Kidney (tissue), 14 donors: ENCODE measurements around the gene BRD7. TPM values are rescaled to one million over a fixed set of nuclear protein-coding genes. Genes with fewer than 3 reads are reported as not detected.
"Not testable (repeated sequence)": the region's sequence is repeated elsewhere in the genome, so short reads cannot be mapped to it uniquely, and the experiment has no call there.

Experiments
- DNase-seq, 5 donors: peaks; one replicate each; pipeline ENCODE4 v3.0.0-alpha.2; 2013 to 2020
- FAIRE-seq: peaks from 2 replicates; lab custom pipeline; 2012; peaks lifted over from hg19 to GRCh38; lab: Jason Lieb, UNC
- H3K27ac ChIP-seq, 2 donors: one replicate each; pipeline ENCODE4 v1.7.0; 2013; ENCODE audit warnings: low read depth in 2 of 2, low read length in 2 of 2, inconsistent platforms in 1 of 2
- H3K27me3 ChIP-seq: one replicate; pipeline ENCODE4 v1.7.1; 2013; ENCODE audit warnings: low read length, inconsistent platforms; ENCODE audit not compliant: control insufficient read depth, insufficient read depth
- H3K36me3 ChIP-seq, 3 donors: one replicate each; pipeline versions ENCODE4 v1.7.0 to v1.7.1; 2013; ENCODE audit warnings: low read length in 3 of 3, control low read depth in 1 of 3, inconsistent platforms in 1 of 3; ENCODE audit not compliant: insufficient read depth in 3 of 3, control insufficient read depth in 2 of 3
- H3K4me1 ChIP-seq, 3 donors: one replicate each; pipeline versions ENCODE4 v1.7.0 to v1.7.1; 2013; ENCODE audit warnings: low read length in 3 of 3, inconsistent platforms in 1 of 3, low read depth in 1 of 3; ENCODE audit not compliant: control insufficient read depth in 2 of 3, insufficient read depth in 2 of 3
- H3K4me3 ChIP-seq, 3 donors: one replicate each; pipeline versions ENCODE4 v1.7.0 to v1.8.1; 2013; ENCODE audit warnings: low read length in 3 of 3, control low read depth in 1 of 3, inconsistent platforms in 1 of 3
- H3K9ac ChIP-seq, 3 donors: one replicate each; pipeline versions ENCODE4 v1.7.0 to v1.7.1; 2013; ENCODE audit warnings: low read length in 3 of 3, control low read depth in 1 of 3, inconsistent platforms in 1 of 3
- H3K9me3 ChIP-seq, 3 donors: one replicate each; pipeline versions ENCODE4 v1.7.0 to v1.7.1; 2013; ENCODE audit warnings: low read length in 3 of 3, control low read depth in 1 of 3, inconsistent platforms in 1 of 3; ENCODE audit not compliant: control insufficient read depth in 2 of 3, insufficient read depth in 1 of 3
- intact Hi-C: fragments of 100-400 bp; cut with DNase I; formaldehyde crosslinking; loops from one replicate; pipeline ENCODE4 v1.11.1; 2022
- polyA plus RNA-seq: library from polyadenylated mRNA; stranded (reverse); fragments of 350-450 nt; fragmentation: Illumina TruSeq; extraction: RNeasy Lipid Tissue Mini Kit (QIAGEN cat#74804); gene quantifications from one replicate; pipeline ENCODE4 v1.2.3, GENCODE V29; 2014; ENCODE audit warnings: low read depth, low replicate concordance; ENCODE audit not compliant: insufficient read depth
- total RNA-seq: library from RNA; stranded (reverse); fragmentation: NEBNext Ultra II Directional; extraction: Animal tissue kit (Norgen Biotek cat#: 25700); gene quantifications from one replicate; pipeline ENCODE4 v1.2.1, GENCODE V29; 2021
- TF ChIP-seq, protein P1 (sequence below): IDR thresholded peaks from 3 replicates; pipeline ENCODE4 v1.5.1; 2012; ENCODE audit warnings: mild to moderate bottlenecking, moderate library complexity, borderline replicate concordance; ENCODE audit not compliant: insufficient read depth; ENCODE audit errors: extremely low read depth
- donor health status: control.
- donor health status: control.
- donor health status: control.
- donor health status: control.
- donor health status: control.
- donor health status: DM: yes; HTN: yes; CAD: no.
- donor health status: Normal renal cell carcinoma (clear cell type).

The BRD7 gene
- total and polyA plus RNA-seq, 2 donors from 2014 or later: 44.1 to 68.0 TPM

- Histone ChIP-seq H3K9ac (no peak overlapping the region), H3K27me3 (no peaks in the 10 kb centered on the region), H3K9me3 (no peaks in the 10 kb centered on the region), H3K4me1 (no peaks in the 10 kb centered on the region), H3K27ac (no peak overlapping the region), H3K36me3 (peaks cover 0 to 25% (median 8%) of the 10 kb centered on the region in 3 donors), H3K4me3 (no peak overlapping the region)
- DNase-seq (no peak), FAIRE-seq (no peak)
- intact Hi-C loops: loop anchor here (10.0 kb wide), 1 partner anchor 127 kb away; no protein-coding TSS in a partner anchor
- TF ChIP-seq, protein P1, sequence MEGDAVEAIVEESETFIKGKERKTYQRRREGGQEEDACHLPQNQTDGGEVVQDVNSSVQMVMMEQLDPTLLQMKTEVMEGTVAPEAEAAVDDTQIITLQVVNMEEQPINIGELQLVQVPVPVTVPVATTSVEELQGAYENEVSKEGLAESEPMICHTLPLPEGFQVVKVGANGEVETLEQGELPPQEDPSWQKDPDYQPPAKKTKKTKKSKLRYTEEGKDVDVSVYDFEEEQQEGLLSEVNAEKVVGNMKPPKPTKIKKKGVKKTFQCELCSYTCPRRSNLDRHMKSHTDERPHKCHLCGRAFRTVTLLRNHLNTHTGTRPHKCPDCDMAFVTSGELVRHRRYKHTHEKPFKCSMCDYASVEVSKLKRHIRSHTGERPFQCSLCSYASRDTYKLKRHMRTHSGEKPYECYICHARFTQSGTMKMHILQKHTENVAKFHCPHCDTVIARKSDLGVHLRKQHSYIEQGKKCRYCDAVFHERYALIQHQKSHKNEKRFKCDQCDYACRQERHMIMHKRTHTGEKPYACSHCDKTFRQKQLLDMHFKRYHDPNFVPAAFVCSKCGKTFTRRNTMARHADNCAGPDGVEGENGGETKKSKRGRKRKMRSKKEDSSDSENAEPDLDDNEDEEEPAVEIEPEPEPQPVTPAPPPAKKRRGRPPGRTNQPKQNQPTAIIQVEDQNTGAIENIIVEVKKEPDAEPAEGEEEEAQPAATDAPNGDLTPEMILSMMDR: no peak
These were observed 16.8 kb downstream of the BRD7 start for GRCh38 chr16:50351952-50352351.

- TF ChIP-seq, protein P1: no peak
- Histone ChIP-seq H3K9ac (no peak overlapping the region), H3K9me3 (no peaks in the 10 kb centered on the region), H3K36me3 (peaks cover 0 to 25% (median 8%) of the 10 kb centered on the region in 3 donors), H3K4me3 (no peak overlapping the region), H3K27me3 (no peaks in the 10 kb centered on the region), H3K4me1 (no peaks in the 10 kb centered on the region), H3K27ac (no peak overlapping the region)
- no peak for DNase-seq
- intact Hi-C loops: loop anchor here (10.0 kb wide), 1 partner anchor 126 kb away; no protein-coding TSS in a partner anchor
- FAIRE-seq: no peak
These were observed 17.7 kb downstream of the BRD7 start for GRCh38 chr16:50351116-50351515.

DNA sequence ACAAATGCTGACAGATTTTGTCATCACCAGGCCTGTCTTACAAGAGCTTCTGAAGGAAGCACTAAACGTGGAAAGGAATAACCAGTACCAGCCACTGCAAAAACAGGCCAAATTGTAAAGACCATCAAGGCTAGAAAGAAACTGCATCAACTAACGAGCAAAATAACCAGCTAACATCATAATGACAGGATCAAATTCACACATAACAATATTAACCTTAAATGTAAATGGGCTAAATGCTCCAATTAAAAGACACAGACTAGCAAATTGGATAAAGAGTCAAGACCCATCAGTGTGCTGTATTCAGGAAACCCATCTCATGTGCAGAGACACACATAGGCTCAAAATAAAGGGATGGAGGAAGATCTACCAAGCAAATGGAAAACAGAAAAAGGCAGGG lies 23.6 kb downstream of the BRD7 start:
- intact Hi-C loops, H3K4me1 ChIP-seq, FAIRE-seq, H3K9me3 ChIP-seq, H3K27ac ChIP-seq, H3K9ac ChIP-seq, DNase-seq, H3K27me3 ChIP-seq, H3K4me3 ChIP-seq: not testable (repeated sequence)
- peaks cover 2 to 11% (median 4%) of the 10 kb centered on the region in 3 donors for H3K36me3 ChIP-seq

- FAIRE-seq, H3K9ac ChIP-seq, DNase-seq, H3K4me3 ChIP-seq, H3K27ac ChIP-seq, intact Hi-C loops, H3K27me3 ChIP-seq, H3K4me1 ChIP-seq, H3K9me3 ChIP-seq: not testable (repeated sequence)
- peaks cover 7 to 17% (median 9%) of the 10 kb centered on the region in 3 donors for H3K36me3 ChIP-seq
These were observed 25.2 kb downstream of the BRD7 start for GRCh38 chr16:50343566-50343965.
